ENCODE measurements around the gene FRG2B.
"Not testable (repeated sequence)": the region's sequence is repeated elsewhere in the genome, so short reads cannot be mapped to it uniquely, and the experiment has no call there.

FRG2B gene

DNA sequence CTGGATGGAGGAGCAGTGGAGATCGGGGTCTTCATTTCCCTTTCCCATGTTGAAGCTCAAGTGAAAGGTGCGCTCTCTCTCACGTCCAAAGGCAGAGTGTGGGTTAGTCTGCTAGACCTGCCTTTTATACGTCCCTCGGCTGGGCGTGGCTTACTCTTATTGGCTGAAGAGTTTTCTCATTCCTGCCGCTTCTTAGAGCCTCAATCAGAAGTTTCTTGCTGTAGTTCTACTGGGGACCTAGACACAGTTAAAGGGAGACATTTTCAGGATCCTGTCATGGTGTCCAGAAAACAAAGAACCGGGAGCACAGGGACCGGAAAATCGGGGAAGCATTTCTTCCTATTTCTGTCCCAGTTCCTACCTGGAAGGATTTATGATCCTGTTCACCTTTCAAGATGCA, at the start of gene FRG2B:
TSS of gene FRG2B (minus strand) at position 101 of the 400 bp plus-strand sequence. CDS start at position 48, 53 bp downstream.
- not testable (repeated sequence) for DNase-seq (ENCODE audit: low read depth)

- DNase-seq (ENCODE audit: low read depth), result not testable (repeated sequence)
Observed at GRCh38 chr10:133667446-133667845, 40.9 kb upstream of the FRG2B start.

DNA sequence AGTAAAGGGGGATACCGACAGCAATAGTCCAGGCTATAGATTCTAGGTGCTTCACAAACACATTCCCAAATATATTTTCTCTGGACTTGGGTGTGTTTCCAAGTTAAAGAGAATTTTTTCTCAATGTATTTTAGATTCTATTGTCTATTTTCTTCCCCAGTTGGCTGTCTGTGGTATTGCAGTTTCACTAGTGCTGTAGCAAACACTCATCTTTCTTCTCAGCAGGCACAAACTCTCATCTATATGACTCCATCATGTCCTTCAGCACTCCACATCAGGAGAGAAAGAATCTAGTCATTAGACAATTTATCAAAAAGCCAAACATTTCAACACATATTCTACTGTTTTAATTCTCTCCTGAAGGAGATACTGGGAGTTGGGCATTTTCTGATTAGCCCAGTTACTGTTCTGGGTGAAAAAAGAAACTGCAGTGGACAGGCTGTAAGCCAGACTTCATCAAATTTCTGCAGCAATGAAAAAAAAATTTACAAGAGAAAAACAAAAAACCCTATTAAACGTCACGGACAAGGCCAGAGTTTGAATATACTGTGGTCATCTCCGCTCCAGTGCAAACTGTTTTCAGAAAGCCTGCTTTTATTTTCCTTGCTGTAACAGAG, 37.1 kb upstream of the FRG2B start:
- not testable (repeated sequence) for DNase-seq (ENCODE audit: low read depth)

DNA sequence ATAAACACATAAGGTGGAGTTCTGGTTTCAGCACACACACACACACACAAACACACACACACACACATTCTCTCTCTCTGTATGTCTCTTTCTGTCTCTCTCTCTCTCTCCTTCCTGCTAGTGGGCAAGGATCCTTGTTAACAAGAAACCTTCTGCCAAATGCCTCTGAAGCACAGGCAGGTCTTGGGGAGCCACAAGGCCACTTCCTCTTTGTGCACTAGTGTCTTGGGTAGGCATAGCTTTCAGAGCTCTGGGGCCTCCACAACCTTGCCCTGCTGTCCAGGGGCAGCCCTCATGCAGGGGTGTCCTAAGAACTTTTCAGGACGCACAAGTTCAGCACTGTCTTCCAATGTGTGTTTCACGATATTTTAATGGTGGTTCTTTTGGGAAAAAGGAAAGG, 34.5 kb upstream of the FRG2B start:
- DNase-seq (ENCODE audit: low read depth), result not testable (repeated sequence)

GRCh38 chr10:133660516-133660915, 33.9 kb upstream of the FRG2B start:
- DNase-seq (ENCODE audit: low read depth), result not testable (repeated sequence)

DNA sequence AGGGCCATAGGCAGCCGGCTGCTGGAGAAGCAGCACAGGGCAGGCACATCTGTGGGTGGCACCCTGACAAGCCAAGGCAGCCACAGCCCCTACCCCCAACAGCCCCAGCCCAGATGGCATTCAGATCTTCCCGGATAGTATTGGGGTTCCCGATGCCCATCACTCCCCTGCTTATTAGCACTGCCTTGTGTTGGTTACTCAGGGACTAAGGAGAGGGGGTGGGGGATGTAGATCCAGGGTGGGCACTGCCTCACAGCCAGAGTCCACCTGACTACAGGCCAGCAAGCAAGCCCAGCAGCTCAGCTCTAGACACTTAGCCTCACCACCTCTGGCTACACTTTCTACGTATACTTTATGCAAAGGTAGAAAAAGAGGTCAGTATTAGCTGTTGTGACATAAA, 30.7 kb upstream of the FRG2B start:
- not testable (repeated sequence) for DNase-seq (ENCODE audit: low read depth)

- DNase-seq (ENCODE audit: low read depth), result not testable (repeated sequence)
Observed at GRCh38 chr10:133648872-133649455, 22.4 kb upstream of the FRG2B start.

GRCh38 chr10:133647075-133647748, 20.6 kb upstream of the FRG2B start:
- not testable (repeated sequence) for DNase-seq (ENCODE audit: low read depth)

- DNase-seq (ENCODE audit: low read depth), result not testable (repeated sequence)
Observed at GRCh38 chr10:133637846-133638235, 11.2 kb upstream of the FRG2B start.

DNA sequence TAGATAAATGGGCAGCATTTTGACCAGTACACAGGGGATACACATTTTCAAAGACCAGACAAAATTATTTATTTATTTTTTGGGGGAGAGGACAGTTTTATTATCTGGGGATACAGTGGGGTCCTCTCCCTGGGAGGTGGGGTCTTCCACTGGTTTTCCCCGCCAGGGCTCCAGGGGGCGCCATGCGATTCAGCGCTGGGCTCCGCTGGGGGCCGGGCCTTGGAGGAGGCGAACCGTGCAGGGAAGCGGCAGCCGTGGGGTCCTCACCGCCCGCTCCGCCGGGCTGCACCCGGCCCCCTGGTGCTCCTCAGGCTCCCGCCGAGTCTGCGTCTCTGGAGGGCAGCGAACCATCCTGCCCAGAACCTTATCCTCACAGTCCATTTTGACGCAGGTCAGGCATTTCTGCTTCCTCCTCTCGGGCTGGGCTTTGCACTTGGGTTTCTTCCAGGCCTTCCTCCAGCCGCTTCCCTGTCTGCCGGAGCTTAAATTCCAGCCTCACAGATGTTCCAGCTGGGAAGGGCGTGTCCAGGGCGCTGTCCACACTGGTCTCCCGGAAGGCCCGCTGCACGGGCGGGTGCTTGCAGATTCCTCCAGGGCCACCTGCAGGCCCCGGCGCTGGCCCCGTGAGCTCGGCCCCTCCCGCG, 10.7 kb upstream of the FRG2B start:
- peak; percentile 12 for DNase-seq (ENCODE audit: low read depth)

DNA sequence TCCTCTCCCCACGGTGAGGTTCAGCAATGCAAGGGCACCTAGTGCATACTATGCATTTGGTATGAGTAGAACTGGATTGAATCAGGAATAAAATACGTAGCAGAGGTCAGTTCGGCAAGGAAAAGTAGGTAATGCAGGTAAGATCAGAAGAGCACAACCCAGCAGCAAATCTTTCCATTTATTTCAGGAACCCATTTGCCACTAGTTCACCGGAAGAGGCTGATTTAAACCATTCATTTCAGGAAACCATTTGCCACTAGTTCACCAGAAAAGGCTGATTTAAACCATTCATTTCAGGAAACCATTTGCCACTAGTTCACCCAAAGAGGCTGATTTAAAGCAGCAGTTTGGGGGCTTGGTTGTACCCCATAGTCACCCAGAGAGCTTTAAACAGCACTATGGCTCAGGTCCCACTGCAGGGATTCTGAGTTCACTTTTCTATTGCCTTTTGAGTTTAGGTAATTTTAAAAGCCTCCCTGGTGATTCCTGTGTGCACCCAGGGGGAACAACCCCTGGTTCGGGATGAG, 4.2 kb upstream of the FRG2B start:
- DNase-seq (ENCODE audit: low read depth), result not testable (repeated sequence)

DNA sequence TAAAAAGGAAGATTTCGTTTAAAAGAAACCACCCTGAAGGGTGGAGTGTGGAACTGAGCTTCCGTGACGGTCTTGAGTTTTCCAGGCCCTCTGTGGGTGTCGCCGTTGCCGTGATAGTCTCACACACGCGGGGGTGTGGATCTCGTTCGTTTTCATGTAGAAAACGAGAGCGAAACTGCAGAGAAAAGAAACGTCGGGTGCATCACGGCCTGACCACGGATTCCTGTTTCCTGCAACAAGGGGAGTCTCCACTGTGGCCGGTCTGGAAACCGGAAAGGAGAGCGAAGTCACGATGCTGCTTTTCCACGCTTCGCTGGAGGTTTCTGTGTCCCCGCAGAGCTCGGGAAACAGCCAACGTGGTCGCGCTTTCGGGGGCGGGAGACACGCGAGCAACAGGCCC, 4.1 kb downstream of the FRG2B start:
- DNase-seq (ENCODE audit: low read depth), result not testable (repeated sequence)

DNA sequence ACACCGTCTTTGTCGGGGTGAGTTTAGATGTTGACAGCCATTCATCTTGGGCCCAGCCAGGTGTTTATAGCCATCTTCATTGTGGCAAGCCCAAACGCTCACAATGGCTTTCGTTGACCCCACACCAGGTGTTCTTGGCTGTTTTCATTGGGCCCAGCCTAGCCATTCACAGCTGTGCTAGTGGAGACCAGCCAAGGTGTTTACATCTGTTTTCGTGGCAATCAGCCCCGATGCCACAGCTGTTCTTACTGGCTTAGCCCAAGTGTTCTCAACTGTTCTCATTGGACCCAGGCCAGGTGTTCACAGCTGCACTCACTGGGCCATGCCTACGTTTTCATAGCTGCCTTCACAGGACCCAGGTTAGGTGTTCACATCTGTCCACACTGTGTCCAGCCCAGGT, 7.7 kb downstream of the FRG2B start:
- no peak for DNase-seq (ENCODE audit: low read depth)

DNA sequence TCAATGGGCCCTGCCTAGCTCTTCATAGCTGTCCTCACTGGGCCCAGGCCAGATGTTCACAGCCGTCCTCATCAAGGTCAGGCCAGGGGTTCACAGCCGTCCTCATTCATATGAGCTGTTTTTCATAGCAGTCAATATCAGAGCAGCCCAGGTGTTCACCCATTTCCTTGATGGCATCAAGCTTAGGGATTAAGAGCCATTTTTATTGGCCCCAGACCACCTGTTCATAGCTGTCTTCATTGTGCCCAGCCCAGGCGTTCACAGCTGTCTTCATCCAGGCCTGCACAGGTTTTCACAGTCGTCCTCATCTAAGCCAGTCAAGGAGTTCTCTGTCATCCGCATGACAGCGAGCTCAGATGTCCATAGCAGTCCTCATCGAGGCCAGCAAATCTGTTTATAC, 9.4 kb downstream of the FRG2B start:
- no peak for DNase-seq (ENCODE audit: low read depth)

GRCh38 chr10:133616371-133617130, 10.0 kb downstream of the FRG2B start:
- DNase-seq (ENCODE audit: low read depth), result no peak

DNA sequence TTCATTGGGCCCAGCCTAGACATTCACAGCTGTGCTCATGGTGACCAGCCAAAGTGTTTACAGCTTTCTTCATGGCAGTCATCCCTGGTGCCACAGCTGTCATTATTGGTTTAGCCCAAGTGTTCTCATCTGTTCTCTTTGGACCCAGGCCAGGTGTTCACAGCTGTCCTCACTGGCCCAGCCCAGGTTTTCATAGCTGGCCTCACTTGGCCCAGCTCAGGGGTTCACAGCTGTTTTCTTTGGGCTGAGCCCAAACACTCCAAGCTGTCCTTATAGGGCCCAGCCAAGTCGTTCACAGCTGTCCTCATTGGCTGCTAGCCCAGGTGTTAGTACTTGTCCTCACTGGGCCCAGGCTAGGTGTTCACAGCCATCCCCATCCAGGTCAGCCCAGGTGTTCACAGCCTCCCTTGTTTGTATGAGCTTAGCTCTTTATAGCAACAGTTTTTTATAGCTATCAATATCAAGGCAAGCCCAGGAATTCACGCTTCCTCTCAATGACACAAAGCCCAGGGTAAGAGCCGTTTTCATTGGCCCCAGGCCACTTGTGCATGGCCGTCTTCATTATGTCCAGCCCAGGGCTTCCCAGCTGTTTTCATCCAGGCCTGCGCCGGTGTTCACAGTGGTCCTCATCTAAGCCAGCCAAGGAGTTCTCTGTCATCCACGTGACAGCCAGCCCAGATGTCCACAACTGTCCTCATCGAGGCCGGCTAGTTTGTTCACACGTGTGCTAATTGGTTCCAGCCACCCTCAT, 11.6 kb downstream of the FRG2B start:
- DNase-seq (ENCODE audit: low read depth), result no peak

GRCh38 chr10:133613699-133614098, 12.9 kb downstream of the FRG2B start:
- no peak for DNase-seq (ENCODE audit: low read depth)

GRCh38 chr10:133611079-133611478, 15.5 kb downstream of the FRG2B start:
- DNase-seq (ENCODE audit: low read depth), result no peak

GRCh38 chr10:133608855-133609254, 17.7 kb downstream of the FRG2B start:
- DNase-seq (ENCODE audit: low read depth), result no peak

GRCh38 chr10:133603434-133603833, 23.2 kb downstream of the FRG2B start:
- DNase-seq (ENCODE audit: low read depth), result not testable (repeated sequence)

DNA sequence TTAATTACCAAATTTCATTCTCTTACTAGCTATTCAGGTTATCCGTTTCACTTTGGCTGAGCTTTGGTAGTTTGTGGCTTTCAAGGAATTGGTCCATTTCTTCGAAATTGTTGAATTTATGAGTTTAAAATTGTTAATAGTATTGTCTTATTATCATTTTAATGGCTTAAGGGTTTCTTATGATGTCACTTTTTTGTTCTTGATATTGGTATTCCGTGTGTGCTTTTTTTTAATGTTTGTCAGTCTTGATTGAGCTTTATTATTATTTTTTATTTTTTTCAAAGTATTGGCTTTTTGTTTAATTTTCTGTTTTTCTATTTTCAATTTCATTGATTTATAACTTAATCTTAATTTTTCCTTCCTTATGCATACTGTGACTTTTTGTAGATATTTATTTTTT, 25.9 kb downstream of the FRG2B start:
- DNase-seq (ENCODE audit: low read depth), result no peak
